ENCODE results near the gene BMPR1B.

DNA sequence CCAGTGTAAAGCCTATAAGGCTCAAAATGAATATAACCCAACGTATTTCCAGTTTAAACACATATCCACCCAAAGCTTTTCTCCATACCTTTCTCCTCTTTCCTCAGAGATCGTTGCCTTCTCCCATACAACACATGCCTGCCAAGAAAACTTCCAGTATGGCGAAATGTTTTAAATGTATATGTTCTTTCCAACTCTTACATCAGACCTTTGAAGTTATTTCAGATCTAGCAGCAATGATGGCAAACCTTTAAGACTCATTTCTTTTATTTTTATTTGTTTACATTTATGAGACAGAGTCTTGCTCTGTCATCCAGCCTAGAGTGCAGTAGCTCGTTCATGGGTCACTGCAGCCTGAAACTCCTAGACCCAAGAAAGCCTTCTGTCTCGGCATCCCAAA lies 265.4 kb downstream of the BMPR1B start:
- TF ChIP-seq, protein P1, sequence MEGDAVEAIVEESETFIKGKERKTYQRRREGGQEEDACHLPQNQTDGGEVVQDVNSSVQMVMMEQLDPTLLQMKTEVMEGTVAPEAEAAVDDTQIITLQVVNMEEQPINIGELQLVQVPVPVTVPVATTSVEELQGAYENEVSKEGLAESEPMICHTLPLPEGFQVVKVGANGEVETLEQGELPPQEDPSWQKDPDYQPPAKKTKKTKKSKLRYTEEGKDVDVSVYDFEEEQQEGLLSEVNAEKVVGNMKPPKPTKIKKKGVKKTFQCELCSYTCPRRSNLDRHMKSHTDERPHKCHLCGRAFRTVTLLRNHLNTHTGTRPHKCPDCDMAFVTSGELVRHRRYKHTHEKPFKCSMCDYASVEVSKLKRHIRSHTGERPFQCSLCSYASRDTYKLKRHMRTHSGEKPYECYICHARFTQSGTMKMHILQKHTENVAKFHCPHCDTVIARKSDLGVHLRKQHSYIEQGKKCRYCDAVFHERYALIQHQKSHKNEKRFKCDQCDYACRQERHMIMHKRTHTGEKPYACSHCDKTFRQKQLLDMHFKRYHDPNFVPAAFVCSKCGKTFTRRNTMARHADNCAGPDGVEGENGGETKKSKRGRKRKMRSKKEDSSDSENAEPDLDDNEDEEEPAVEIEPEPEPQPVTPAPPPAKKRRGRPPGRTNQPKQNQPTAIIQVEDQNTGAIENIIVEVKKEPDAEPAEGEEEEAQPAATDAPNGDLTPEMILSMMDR (IDR thresholded peaks at IDR 0.05; ENCODE audit: insufficient read depth, low read length): no peak
- TF ChIP-seq GABPA (IDR thresholded peaks at IDR 0.05; ENCODE audit: low read depth) (no peak), POLR2AphosphoS5 (IDR thresholded peaks at IDR 0.05; ENCODE audit: low read depth) (no peak), SPI1 (IDR thresholded peaks at IDR 0.05; ENCODE audit: borderline replicate concordance, low read depth) (no peak)
- TF ChIP-seq, protein P2, sequence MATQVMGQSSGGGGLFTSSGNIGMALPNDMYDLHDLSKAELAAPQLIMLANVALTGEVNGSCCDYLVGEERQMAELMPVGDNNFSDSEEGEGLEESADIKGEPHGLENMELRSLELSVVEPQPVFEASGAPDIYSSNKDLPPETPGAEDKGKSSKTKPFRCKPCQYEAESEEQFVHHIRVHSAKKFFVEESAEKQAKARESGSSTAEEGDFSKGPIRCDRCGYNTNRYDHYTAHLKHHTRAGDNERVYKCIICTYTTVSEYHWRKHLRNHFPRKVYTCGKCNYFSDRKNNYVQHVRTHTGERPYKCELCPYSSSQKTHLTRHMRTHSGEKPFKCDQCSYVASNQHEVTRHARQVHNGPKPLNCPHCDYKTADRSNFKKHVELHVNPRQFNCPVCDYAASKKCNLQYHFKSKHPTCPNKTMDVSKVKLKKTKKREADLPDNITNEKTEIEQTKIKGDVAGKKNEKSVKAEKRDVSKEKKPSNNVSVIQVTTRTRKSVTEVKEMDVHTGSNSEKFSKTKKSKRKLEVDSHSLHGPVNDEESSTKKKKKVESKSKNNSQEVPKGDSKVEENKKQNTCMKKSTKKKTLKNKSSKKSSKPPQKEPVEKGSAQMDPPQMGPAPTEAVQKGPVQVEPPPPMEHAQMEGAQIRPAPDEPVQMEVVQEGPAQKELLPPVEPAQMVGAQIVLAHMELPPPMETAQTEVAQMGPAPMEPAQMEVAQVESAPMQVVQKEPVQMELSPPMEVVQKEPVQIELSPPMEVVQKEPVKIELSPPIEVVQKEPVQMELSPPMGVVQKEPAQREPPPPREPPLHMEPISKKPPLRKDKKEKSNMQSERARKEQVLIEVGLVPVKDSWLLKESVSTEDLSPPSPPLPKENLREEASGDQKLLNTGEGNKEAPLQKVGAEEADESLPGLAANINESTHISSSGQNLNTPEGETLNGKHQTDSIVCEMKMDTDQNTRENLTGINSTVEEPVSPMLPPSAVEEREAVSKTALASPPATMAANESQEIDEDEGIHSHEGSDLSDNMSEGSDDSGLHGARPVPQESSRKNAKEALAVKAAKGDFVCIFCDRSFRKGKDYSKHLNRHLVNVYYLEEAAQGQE (IDR thresholded peaks at IDR 0.05; ENCODE audit: insufficient replicate concordance, low read depth): no peak

Data from HL-60 (cell line).